Nephron (organoid): ENCODE measurements around the gene CEP170B.
"Not testable (repeated sequence)": the region's sequence is repeated elsewhere in the genome, so short reads cannot be mapped to it uniquely, and the experiment has no call there.

Source experiments
- H3K27ac Mint-ChIP-seq, 3 experiments: 2 replicates each; pipeline ENCODE4 v1.8.0; 2020; ENCODE audit warnings: mixed read lengths in 3 of 3, mild to moderate bottlenecking in 2 of 3, moderate library complexity in 1 of 3
- H3K27me3 Mint-ChIP-seq: 2 replicates; pipeline ENCODE4 v1.8.0; 2021; ENCODE audit warnings: low read depth, mild to moderate bottlenecking, moderate library complexity, mixed read lengths
- H3K36me3 Mint-ChIP-seq: 2 replicates; pipeline ENCODE4 v1.8.0; 2020; ENCODE audit warnings: low read depth, mixed read lengths
- H3K4me1 Mint-ChIP-seq: 2 replicates; pipeline ENCODE4 v1.8.0; 2020; ENCODE audit warnings: mixed read lengths
- H3K4me3 Mint-ChIP-seq, 3 experiments: 2 replicates each; pipeline ENCODE4 v1.8.0; 2020; ENCODE audit warnings: mild to moderate bottlenecking in 3 of 3, mixed read lengths in 3 of 3, moderate library complexity in 2 of 3
- H3K9me3 Mint-ChIP-seq: 2 replicates; pipeline ENCODE4 v1.8.0; 2020; ENCODE audit warnings: mixed read lengths

The CEP170B gene

GRCh38 chr14:104945266-104945665 lies 80.2 kb downstream of the CEP170B start:
- H3K36me3 Mint-ChIP-seq, H3K9me3 Mint-ChIP-seq, H3K27me3 Mint-ChIP-seq, H3K4me3 Mint-ChIP-seq, H3K4me1 Mint-ChIP-seq, H3K27ac Mint-ChIP-seq: not testable (repeated sequence)
